Stimulated activated CD4-positive, alpha-beta T cell treated with anti-CD3 and anti-CD28 coated beads, Interleukin-15, amount 100 ng/mL, for 24 hours (primary cell): ENCODE measurements around the gene HTR3D.
A peak's percentile ranks its signal among the peaks of the same experiment; 100 is the strongest.
"Not testable (repeated sequence)": the region's sequence is repeated elsewhere in the genome, so short reads cannot be mapped to it uniquely, and the experiment has no call there.

Experiments used
- DNase-seq: peaks from one replicate; pipeline ENCODE4 v3.0.0-alpha.2; 2020

HTR3D gene

DNA sequence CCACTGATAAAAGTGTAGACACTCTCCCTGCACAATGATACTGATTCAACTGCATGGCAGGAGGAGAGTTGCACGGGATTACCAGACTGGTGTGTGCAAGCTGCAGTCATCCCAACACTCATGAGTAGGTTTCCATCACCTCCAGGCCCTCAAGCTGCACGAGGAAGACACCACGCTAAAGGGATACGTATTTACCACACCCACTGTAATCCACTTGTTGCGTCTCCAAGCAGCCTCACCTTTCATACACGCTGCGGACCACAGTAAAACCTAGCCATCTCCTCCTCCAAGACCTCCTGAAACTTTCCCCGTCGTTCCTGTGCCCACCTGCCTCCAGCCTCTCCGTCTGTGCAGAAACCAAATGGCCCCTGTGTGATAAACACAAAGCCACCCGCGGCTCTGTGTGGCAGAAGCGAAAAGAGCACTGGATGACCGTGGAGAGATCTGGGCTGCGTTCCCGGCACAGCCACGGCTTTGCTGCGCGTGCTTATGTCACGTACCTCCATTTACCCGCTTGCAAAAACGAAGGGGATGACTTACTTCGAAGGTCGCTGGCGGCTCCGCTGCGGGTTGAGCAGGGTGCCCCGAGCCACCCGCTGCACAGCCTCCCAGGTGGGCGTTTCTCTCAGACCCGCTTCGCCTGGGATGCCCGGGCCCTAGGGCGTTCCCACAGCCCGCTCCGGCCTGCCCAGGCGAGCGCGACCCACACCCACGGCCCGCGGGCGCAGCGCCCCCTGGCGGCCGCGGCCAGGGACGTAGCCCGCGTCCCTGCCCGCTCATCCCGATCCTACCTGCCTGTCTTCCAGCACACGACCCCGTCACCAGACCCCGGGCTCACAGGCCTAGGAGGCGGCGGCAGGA, 14.5 kb upstream of the HTR3D start:
- peak; percentile 66 for DNase-seq

GRCh38 chr3:184017672-184018423, 13.7 kb upstream of the HTR3D start, which contains the start of gene ABCC5:
ABCC5 (minus strand) TSS chr3:184017884; CDS start chr3:184014392, 3,492 bp downstream.
- peak; percentile 90 for DNase-seq

DNA sequence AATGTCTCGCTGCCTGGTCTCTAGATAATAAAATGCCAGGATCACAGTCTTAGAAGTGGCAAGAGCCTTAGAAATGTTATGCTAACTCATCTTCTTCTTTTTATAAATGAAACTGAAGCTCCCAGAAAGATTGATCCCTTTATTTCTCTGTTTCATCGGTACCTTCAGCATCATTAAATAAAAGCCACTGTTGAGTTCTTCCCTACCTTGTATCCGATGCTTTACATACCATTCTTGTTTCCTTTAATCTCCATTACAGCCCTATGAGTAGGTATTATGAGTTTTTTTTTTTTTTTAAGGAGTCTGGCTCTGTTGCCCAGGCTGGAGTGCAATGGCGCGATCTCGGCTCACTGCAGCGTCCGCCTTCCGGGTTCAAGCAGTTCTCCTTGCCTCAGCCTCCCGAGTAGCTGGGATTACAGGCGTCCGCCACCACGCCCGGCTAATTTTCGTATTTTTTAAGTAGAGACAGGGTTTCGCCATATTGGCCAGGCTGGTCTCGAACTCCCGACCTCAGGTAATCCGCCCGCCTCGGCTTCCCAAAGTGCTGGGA, 13.0 kb upstream of the HTR3D start:
- DNase-seq: no peak

DNA sequence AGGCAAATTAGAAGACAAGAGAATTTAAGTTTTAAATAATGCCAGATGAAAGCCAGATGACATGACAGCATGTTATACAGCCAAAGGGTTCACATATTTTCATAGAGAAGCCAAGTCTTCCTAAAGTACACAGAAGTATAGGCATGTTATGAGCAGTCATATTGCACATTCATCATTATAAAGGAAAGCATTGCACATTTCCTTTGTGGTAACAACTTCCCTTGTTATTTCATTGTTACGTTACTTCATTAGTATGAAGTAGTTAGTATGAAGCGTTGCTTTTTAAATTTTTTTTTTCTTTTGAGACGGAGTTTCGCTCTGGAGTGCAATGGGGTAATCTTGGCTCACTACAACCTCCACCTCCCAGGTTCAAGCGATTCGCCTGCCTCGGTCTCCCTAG, 9.2 kb upstream of the HTR3D start:
- DNase-seq: no peak

DNA sequence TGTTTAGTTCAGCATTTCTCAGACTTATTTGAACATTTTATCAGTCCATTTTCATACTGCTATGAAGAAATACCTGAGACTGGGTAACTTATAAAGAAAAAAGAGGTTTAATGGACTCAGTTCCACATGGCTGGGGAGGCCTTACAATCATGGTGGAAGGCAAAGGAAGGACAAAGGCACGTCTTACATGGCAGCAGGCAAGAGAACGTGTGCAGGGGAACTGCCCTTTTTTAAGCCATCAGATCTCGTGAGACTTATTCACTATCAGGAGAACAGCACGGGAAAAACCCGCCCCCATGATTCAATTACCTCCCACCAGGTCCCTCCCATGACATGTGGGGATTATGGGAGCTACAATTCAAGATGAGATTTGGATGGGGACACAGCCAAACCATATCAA, 6.3 kb upstream of the HTR3D start:
- not testable (repeated sequence) for DNase-seq

- DNase-seq: not testable (repeated sequence)
Observed at GRCh38 chr3:184028275-184028890, 3.2 kb upstream of the HTR3D start.

DNA sequence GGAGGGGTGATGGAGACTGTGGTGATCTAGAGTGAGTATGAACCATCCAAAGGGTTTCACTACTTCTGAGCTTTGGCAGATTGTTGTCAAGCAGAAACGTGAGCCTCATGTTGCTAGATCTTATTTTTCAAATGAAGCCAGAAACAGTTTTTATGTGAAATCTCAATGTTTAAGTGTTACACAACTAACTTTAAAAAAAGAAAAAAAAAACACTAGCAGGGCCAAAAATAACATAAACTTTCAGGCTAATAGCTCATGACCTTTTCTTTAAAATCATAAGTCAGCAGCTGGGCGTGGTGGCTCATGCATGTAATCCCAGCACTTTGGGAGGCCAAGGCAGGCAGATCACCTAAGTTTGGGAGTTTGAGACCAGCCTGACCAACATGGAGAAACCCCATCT, 2.1 kb upstream of the HTR3D start:
- no peak for DNase-seq

DNA sequence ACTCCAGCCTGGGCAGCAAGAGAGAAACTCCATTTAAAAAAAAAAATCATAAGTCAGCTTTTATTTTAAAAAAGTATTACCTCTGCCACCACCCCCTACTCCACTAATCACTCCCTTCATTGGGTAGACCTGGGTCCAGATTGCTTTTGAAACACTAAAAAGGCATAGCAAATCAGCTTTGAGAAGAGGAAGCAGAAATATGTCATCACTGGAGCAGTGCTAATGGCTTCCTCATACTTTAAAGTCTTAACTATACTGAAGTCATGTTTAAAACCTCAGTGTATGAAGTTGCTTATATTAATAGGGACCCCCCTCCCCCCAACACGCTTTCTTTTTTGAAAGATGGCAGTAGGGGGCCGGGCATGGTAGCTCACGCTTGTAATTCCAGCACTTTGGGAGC, 1.0 kb upstream of the HTR3D start:
- no peak for DNase-seq

GRCh38 chr3:184037816-184038215, 6.3 kb downstream of the HTR3D start:
- no peak for DNase-seq

- not testable (repeated sequence) for DNase-seq
Observed at GRCh38 chr3:184038307-184038706, 6.8 kb downstream of the HTR3D start.

DNA sequence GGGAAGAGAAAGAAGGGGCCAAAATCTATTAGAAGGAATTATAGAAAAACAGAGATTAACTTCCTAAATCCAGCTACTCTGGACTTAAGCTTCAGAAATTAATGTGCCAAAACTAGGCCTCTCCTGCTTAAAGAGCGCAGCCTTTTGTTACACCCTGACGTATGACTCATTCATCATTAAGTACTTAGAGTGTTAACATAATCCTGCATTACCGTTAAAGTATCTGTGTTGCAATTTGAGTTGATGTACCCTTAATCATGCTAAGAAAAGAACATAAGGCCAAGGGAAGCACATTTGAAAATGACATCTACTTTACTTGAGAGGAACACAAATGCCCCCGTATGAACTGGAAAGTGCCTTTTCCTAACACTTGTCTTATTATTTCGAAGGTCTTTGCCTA, 7.9 kb downstream of the HTR3D start:
- no peak for DNase-seq

DNA sequence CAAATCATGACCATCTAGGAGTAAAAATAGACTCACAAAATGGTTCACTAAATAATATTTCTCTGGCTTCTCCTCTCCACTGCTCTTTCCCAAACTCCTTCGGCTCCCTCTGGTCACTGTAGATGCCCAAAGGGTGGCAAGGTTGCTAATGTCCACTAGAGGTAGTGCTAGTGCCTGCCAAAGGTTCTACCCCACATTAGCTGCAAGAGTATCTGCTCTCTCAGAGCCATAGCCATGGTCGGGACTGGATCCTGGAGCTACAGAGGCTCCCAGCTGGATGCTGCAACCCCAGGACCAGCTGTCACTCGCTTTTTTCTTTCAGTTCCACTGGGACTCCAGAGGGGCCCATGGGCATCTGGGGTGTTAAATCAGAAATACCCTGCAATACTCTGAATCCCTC, 8.5 kb downstream of the HTR3D start:
- no peak for DNase-seq

- DNase-seq: no peak
Observed at GRCh38 chr3:184042617-184043016, 11.1 kb downstream of the HTR3D start.

GRCh38 chr3:184045995-184046394, 14.5 kb downstream of the HTR3D start:
- DNase-seq: no peak

DNA sequence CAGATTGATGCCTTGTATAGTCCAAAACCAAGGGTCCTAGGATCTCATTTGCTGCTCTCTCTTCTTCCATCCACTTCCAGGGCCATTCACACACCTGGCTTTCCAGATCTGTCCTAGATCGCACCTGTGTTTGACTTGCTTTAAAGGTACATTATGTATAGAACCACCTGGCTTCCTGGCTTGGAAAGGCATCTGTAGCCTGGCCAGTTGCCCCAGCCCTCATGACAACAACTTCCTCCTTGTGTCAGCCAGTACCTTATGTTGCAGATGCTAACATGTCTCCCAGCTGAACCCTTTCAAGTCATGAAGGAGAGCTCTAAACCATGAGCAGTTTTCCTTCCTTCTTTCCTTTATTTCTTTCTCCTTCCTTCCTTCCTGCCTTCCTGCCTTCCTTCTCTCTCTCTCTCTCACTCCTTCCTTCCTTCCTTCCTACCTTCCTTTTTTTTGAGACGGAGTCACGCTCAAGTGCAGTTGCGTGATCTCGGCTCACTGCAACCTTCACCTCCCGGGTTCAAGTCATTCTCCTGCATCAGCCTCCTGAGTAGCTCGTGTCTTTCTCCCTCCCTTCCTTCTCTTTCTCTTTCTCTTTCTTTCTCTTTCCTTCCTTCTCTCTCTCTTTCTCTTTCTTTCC, 18.8 kb downstream of the HTR3D start:
- DNase-seq: no peak

GRCh38 chr3:184052767-184053166, 21.2 kb downstream of the HTR3D start, which contains the start of gene HTR3C:
HTR3C (plus strand) TSS chr3:184053047; CDS start chr3:184053081, 34 bp downstream.
- no peak for DNase-seq

DNA sequence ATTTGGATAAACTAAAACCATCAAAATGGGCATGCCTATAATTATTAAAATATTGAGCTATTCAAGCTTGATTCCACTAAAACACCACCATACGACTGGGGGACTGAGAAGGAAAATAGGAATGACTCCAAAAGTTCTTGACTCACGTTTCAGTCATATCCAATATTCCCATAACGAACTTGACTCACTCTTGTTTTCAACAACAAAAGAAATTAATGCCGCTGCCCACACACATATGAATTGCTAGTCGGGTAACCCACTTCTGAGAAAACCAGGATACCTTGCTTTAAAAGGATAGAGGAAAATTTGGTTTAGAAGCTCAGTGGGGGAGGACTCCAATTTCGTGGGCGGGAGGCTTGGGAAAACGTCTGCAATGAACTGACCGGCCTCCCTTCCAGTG, 26.5 kb downstream of the HTR3D start:
- DNase-seq: no peak

DNA sequence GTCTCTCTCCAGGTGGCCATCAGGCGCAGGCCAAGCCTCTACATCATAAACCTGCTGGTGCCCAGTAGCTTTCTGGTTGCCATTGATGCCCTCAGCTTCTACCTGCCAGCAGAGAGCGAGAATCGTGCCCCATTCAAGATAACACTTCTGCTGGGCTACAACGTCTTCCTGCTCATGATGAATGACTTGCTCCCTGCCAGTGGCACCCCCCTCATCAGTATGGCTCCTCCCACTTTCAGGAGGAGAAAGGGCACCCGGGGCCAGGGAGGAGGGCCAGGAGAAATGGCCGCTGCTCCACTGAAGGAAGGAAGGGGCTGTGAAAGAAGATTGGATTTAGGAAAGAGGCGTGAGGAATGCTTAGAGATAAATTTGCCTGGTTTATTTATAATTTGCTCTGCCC, 27.9 kb downstream of the HTR3D start:
- no peak for DNase-seq

- no peak for DNase-seq
Observed at GRCh38 chr3:184062637-184063036, 31.1 kb downstream of the HTR3D start.

- DNase-seq: no peak
Observed at GRCh38 chr3:184066211-184066610, 34.7 kb downstream of the HTR3D start.

- DNase-seq: no peak
Observed at GRCh38 chr3:184067573-184068055, 36.1 kb downstream of the HTR3D start.

DNA sequence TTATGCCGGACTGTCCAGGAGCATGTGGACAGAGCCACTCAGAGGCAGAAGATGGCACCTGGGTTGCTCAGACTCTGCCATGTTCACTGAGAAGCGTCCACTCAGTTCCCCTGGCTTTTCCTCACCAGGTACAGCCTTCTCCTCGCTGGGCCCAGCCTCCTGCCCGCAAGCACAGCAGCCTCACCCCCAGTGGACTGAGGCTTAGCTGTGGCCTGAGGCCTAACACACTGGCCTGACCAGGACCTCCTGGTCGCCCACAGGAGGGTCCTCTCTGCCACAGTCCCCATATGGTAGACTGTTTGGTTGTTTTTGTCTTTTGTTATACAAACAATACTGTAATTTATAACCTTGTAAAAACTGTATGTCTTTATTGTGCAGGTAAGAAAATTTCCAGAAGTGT, 36.8 kb downstream of the HTR3D start:
- no peak for DNase-seq

DNA sequence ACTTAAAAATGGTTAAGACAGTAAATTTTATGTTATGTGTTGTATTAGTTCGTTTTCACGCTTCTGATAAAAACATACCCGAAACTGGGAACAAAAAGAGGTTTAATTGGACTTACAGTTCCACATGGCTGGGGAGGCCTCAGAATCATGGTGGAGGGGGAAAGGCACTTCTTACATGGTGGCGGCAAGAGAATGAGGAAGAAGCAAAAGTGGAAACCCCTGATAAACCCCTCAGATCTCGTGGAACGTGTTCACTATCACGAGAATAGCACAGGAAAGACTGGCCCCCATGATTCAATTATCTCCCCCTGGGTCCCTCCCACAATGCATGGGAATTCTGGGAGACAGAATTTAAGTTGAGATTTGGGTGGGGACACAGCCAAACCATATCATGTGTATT, 39.6 kb downstream of the HTR3D start:
- not testable (repeated sequence) for DNase-seq
